AG10803 (cell line): ENCODE measurements around the gene HINT1.
A peak's percentile ranks its signal among the peaks of the same experiment; 100 is the strongest.

Experiments
- DNase-seq: peaks from one replicate; pipeline ENCODE4 v3.0.0; 2010; ENCODE audit warnings: low read depth
- H3K4me3 ChIP-seq: 2 replicates; pipeline ENCODE4 v1.5.1; 2011; ENCODE audit warnings: mild to moderate bottlenecking, low read length, control low read depth
- TF ChIP-seq, protein P1 (sequence below): conservative IDR thresholded peaks from 2 replicates; pipeline ENCODE4 v1.5.1; 2011; ENCODE audit warnings: mild to moderate bottlenecking, low read length, control low read depth, inconsistent platforms

The HINT1 gene

DNA sequence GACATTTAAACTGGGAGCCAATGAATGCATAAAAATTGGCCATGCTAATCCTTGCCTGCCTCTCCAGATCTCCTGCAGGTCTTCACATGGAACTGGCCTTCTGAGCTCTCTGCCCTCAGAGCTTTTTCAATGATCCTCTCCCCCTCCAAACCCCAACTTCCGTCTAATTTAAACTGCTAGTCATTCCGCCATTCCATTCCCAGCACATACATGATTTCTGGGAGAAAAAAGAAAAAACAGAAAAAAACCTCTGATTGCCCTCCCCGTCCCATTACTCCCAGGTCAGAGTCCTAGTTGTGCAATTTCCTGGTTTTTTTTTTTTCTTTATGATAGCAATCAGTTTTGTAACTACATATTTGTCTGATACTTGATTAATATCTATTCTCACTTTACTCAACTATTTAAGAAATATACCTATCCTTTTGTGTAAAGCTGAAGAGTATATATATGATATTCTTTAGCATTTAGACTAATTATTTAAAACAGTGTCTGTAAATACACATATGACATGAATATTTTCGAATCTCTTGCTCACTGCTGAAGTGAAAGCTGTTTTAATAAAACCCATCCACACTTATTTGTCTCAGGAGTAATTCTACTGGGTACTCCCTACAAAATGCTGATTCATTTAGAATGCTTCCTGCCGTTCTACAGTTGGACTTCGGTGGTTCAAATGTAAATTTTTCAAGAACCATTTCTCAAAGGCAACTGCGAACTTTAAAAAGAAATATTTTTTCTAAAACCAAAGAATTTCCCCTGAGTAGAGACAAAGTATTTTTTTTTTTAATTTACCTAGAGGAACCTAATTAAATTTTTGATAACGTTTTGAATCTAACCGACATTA lies 1.6 kb downstream of the HINT1 start:
- TF ChIP-seq, protein P1, sequence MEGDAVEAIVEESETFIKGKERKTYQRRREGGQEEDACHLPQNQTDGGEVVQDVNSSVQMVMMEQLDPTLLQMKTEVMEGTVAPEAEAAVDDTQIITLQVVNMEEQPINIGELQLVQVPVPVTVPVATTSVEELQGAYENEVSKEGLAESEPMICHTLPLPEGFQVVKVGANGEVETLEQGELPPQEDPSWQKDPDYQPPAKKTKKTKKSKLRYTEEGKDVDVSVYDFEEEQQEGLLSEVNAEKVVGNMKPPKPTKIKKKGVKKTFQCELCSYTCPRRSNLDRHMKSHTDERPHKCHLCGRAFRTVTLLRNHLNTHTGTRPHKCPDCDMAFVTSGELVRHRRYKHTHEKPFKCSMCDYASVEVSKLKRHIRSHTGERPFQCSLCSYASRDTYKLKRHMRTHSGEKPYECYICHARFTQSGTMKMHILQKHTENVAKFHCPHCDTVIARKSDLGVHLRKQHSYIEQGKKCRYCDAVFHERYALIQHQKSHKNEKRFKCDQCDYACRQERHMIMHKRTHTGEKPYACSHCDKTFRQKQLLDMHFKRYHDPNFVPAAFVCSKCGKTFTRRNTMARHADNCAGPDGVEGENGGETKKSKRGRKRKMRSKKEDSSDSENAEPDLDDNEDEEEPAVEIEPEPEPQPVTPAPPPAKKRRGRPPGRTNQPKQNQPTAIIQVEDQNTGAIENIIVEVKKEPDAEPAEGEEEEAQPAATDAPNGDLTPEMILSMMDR, result no peak
- peak; percentile 27 for DNase-seq
- peak overlapping the region; percentile 94 for H3K4me3 ChIP-seq

DNA sequence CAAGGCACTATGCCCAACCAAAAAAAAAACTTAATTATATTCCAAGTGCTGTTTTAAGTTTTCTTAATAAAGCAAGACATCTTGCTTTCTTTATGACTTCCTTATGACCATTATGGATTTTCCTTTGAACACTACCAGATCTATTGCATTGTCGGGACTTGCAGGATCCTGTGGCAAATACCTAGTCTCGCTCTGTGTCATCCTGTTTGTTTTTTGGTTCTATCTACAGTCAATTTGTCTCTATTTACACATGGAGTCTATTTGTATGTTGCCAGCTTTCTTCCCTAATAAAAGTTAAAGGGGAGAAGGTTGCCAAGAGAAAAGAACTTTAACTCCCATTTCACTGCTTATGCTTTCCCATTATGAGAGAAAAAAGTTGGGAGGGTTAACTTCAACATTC lies 4.9 kb downstream of the HINT1 start:
- no peak overlapping the region for H3K4me3 ChIP-seq
- no peak for DNase-seq
- TF ChIP-seq, protein P1, result no peak

DNA sequence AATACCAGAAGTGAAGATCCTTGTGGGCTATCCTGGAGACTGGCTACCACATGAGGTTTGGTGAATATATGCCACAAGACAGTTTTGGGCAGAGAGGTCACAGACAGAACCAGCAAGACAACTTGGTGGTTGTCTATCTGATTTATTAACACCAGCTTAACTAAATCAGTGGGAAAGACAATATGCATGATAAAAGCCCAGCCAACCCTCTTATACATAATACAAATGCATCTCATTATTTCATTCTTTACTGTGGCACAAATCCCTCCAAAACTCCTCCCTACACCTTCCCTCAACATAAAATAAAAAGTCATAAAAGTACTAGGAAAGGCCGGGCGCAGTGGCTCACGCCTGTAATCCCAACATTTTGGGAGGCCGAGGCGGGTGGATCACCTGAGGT lies 8.1 kb downstream of the HINT1 start:
- no peak overlapping the region for H3K4me3 ChIP-seq
- TF ChIP-seq, protein P1, result no peak
- DNase-seq, result no peak

DNA sequence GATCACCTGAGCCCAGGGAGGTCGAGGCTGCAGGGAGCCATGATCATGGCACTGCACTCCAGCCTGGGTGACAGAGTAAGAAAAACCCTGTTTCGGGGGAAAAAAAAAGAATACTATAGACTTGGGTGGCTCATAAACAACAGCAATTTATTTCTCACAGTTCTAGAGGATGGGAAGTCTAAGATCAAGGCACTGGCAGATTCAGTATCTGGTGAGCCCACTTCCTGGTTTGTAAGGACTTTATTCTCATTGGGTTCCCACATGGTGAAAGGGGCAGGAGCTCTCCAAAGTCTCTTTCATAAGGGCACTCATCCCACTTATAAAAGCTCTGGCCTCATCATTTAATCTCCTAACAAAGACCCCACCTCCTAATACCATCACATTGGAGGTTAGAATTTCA lies 8.7 kb downstream of the HINT1 start:
- H3K4me3 ChIP-seq, result no peak overlapping the region
- TF ChIP-seq, protein P1, result no peak
- no peak for DNase-seq

DNA sequence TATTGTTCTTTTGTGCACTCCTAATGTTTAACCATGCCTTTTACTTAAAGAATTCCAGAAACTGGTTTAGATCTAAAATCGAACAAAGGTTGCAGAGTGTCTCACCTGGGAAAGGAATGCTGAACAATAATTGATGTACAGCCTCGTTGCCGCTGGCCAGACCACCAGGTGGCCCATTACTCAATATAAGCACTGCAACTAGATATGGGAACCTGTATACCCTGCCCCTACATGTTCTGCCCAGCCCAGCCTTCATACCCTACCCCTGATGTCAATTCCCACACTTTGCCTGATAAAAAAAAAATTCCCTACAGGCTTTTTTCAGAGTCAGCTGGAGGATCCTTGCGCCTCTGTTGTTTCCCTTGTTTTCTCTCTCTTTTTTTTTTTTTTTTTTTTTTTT lies 13.8 kb downstream of the HINT1 start:
- TF ChIP-seq, protein P1, result no peak
- no peak overlapping the region for H3K4me3 ChIP-seq
- no peak for DNase-seq

DNA sequence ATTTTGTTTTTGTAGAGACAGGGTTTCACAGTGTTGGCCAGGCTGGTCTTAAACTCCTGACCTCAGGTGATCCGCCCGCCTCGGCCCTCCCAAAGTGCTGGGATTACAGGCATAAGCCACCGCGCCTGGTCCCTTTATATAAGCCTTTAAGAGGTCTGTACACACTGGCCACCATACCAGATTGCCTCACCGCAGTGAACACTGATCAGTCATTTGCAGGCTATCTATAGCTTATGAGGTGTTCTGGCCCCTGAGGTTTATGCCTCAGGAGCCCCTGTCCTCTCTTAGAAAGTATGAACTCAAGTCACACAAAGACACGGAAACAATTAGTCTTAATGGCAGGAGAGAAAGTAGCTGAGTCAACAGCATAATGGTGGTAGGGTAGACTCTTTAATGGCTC lies 14.6 kb downstream of the HINT1 start:
- TF ChIP-seq, protein P1, result no peak
- DNase-seq, result no peak
- H3K4me3 ChIP-seq, result no peak overlapping the region

DNA sequence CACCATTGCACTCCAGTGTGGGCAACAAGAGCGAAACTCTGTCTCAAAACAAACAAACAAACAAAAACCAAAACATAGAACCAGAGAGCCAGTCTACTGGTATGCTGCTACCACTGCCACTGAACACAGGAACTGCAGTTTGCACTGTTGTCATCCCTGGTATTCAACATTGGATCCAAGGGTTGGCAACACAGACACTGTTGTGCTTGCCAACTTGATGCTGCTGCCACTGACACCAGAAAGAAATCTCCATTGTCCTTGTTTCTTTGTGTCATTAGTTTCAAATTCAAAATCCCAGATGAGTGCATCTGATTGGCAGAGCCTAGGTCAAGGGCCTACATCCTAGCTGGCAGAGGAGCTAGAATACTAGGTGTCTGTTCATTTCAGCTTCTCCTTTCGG lies 16.2 kb downstream of the HINT1 start:
- TF ChIP-seq, protein P1, result no peak

More for the DNA sequence above, 16.2 kb downstream of the HINT1 start:
- H3K4me3 ChIP-seq, result no peak overlapping the region
- DNase-seq, result no peak
